HepG2 (cell line): ENCODE results near the gene RPL41. TPM values are rescaled to one million over a fixed set of nuclear protein-coding genes. Genes with fewer than 3 reads are reported as not detected.

Experiments used
- AHDC1 ChIP-seq: sonication (generic); formaldehyde crosslinking; IDR thresholded peaks from 2 replicates; pipeline ENCODE4 v1.5.1; 2020; ENCODE audit warnings: mild to moderate bottlenecking, missing genetic modification reagents, borderline replicate concordance
- E2F1 ChIP-seq: sonication (generic); formaldehyde crosslinking; IDR thresholded peaks from 2 replicates; pipeline ENCODE4 v1.5.0; 2020; ENCODE audit warnings: missing genetic modification reagents
- GATA4 ChIP-seq: sonication (generic); IDR thresholded peaks from 2 replicates; pipeline ENCODE4 v1.6.1; 2016; ENCODE audit warnings: antibody characterized with exemption, low read depth, borderline replicate concordance
- HOXA9 ChIP-seq: sonication (generic); formaldehyde crosslinking; IDR thresholded peaks from 2 replicates; pipeline ENCODE4 v1.8.1; 2022; ENCODE audit warnings: missing genetic modification reagents, mild to moderate bottlenecking, moderate library complexity, borderline replicate concordance
- NCOA5 ChIP-seq: sonication (generic); formaldehyde crosslinking; IDR thresholded peaks from 2 replicates; pipeline ENCODE4 v1.4.0; 2020; ENCODE audit warnings: missing genetic modification reagents
- PREB ChIP-seq: sonication (generic); formaldehyde crosslinking; IDR thresholded peaks from 2 replicates; pipeline ENCODE4 v1.4.0; 2020; ENCODE audit warnings: missing genetic modification reagents
- TSC22D2 ChIP-seq: sonication (generic); formaldehyde crosslinking; IDR thresholded peaks from 2 replicates; pipeline ENCODE4 v1.5.1; 2020; ENCODE audit warnings: missing genetic modification reagents, mild to moderate bottlenecking, borderline replicate concordance
- ZBTB26 ChIP-seq: IDR thresholded peaks from 2 replicates; pipeline ENCODE4 v1.6.1; 2016; ENCODE audit warnings: missing compliant biosample characterization, missing genetic modification reagents, borderline replicate concordance
- ZBTB44 ChIP-seq: sonication (generic); formaldehyde crosslinking; IDR thresholded peaks from 2 replicates; pipeline ENCODE4 v1.4.0; 2020; ENCODE audit warnings: missing genetic modification reagents
- ZNF138 ChIP-seq: sonication (generic); formaldehyde crosslinking; IDR thresholded peaks from 2 replicates; pipeline ENCODE4 v1.5.0; 2020; ENCODE audit warnings: mild to moderate bottlenecking, low read depth, missing genetic modification reagents
- ZNF235 ChIP-seq: sonication (generic); formaldehyde crosslinking; IDR thresholded peaks from 2 replicates; pipeline ENCODE4 v1.8.1; 2023; ENCODE audit warnings: mild to moderate bottlenecking, missing genetic modification reagents, borderline replicate concordance
- ZNF33B ChIP-seq: sonication (generic); formaldehyde crosslinking; IDR thresholded peaks from 2 replicates; pipeline ENCODE4 v1.5.1; 2020; ENCODE audit warnings: mild to moderate bottlenecking, missing genetic modification reagents
- ZNF441 ChIP-seq: sonication (generic); formaldehyde crosslinking; IDR thresholded peaks from 2 replicates; pipeline ENCODE4 v1.7.0; 2021; ENCODE audit warnings: missing genetic modification reagents, borderline replicate concordance
- ZNF530 ChIP-seq: sonication (generic); formaldehyde crosslinking; IDR thresholded peaks from 2 replicates; pipeline ENCODE4 v1.5.0; 2020; ENCODE audit warnings: low read depth, mild to moderate bottlenecking, missing genetic modification reagents
- ZNF652 ChIP-seq: IDR thresholded peaks from 2 replicates; pipeline ENCODE4 v1.6.1; 2016; ENCODE audit warnings: low read depth, borderline replicate concordance
- ZNF660 ChIP-seq: sonication (generic); formaldehyde crosslinking; IDR thresholded peaks from 2 replicates; pipeline ENCODE4 v1.5.1; 2020; ENCODE audit warnings: mild to moderate bottlenecking, low read depth, missing genetic modification reagents, borderline replicate concordance
- ZSCAN25 ChIP-seq: sonication (generic); formaldehyde crosslinking; IDR thresholded peaks from 2 replicates; pipeline ENCODE4 v1.8.0; 2022; ENCODE audit warnings: mild to moderate bottlenecking, missing genetic modification reagents
- polyA plus RNA-seq, 8 experiments: library from polyadenylated mRNA; depleted of rRNA in 3 of 8; stranded (reverse) in 7 of 8; unstranded in 1 of 8; fragments of >200 nt; fragmentation: Illumina TruSeq in 4 of 8; extraction: Trizol in 4 of 8; gene quantifications; 2 replicates each; pipeline versions ENCODE4 v1.2.1 to v1.2.3, GENCODE V29; 2011 to 2016; ENCODE audit warnings: low read depth in 4 of 8, missing spikeins in 1 of 8, mixed read lengths in 1 of 8; ENCODE audit not compliant: insufficient read depth in 1 of 8
- total RNA-seq, 5 experiments: library from RNA; depleted of rRNA; stranded (reverse); fragments of >200 nt; fragmentation: Illumina TruSeq; extraction: Trizol; gene quantifications; 2 replicates each; pipeline ENCODE4 v1.2.3, GENCODE V29; 2016; ENCODE audit warnings: low read depth in 1 of 5

Gene RPL41
- total and polyA plus RNA-seq, 2 of the 13 experiments (the other 11 are each of a cell fraction or from before 2014, with no cell fraction given), result 4,012 to 7,670 TPM

- TF ChIP-seq ZBTB44 (CRISPR knock-in tag) (no peak; the same call in 1 of the 2 replicates), GATA4 (peak; percentile 41; the same call in 1 of the 2 replicates), ZNF530 (CRISPR knock-in tag) (no peak), ZNF441 (CRISPR knock-in tag) (peak; percentile 68; the same call in 1 of the 2 replicates), ZNF660 (CRISPR knock-in tag) (no peak), ZBTB26 (0 out of 2 replicates have a peak, but pooled peaks have one; percentile 67), TSC22D2 (CRISPR knock-in tag) (peak; percentile 63; the same call in 1 of the 2 replicates), ZNF138 (CRISPR knock-in tag) (peak; percentile 93), HOXA9 (no peak), ZNF235 (CRISPR knock-in tag) (no peak), ZNF652 (peak; percentile 52; the same call in 1 of the 2 replicates), PREB (CRISPR knock-in tag) (no peak), AHDC1 (no peak), ZNF33B (CRISPR knock-in tag) (no peak), ZSCAN25 (CRISPR knock-in tag) (no peak), NCOA5 (CRISPR knock-in tag) (0 out of 2 replicates have a peak, but pooled peaks have one; percentile 18), E2F1 (peak; percentile 57)
These were observed 1.6 kb downstream of the RPL41 start, which contains the start of gene ZC3H10 (continued) for GRCh38 chr12:56117778-56118687.
